Parathyroid adenoma (tissue), 2 donors: ENCODE measurements around the gene FBXL7.

Experiments used
- H2AFZ ChIP-seq: fragments of 300-600 bp; sonication (generic); one replicate; pipeline ENCODE4 v1.7.0; 2017; ENCODE audit warnings: antibody characterized with exemption, mild to moderate bottlenecking
- H3K27ac ChIP-seq: fragments of 300-600 bp; sonication (generic); one replicate; pipeline ENCODE4 v1.7.0; 2017
- H3K27me3 ChIP-seq: fragments of 300-600 bp; sonication (generic); one replicate; pipeline ENCODE4 v1.7.0; 2017; ENCODE audit warnings: low read length; ENCODE audit not compliant: control insufficient read depth, insufficient read depth
- H3K36me3 ChIP-seq: fragments of 300-600 bp; sonication (generic); one replicate; pipeline ENCODE4 v1.7.0; 2017; ENCODE audit warnings: low read length; ENCODE audit not compliant: control insufficient read depth, insufficient read depth
- H3K4me1 ChIP-seq: fragments of 300-600 bp; sonication (generic); one replicate; pipeline ENCODE4 v1.7.0; 2017; ENCODE audit warnings: control low read depth
- H3K4me2 ChIP-seq: fragments of 300-600 bp; sonication (generic); one replicate; pipeline ENCODE4 v1.7.0; 2017; ENCODE audit warnings: low read length
- H3K4me3 ChIP-seq: fragments of 300-600 bp; sonication (generic); one replicate; pipeline ENCODE4 v1.7.0; 2017; ENCODE audit warnings: low read depth, low read length
- H3K79me2 ChIP-seq: fragments of 300-600 bp; sonication (generic); one replicate; pipeline ENCODE4 v1.7.0; 2017; ENCODE audit warnings: control low read depth
- H3K9ac ChIP-seq: fragments of 300-600 bp; sonication (generic); one replicate; pipeline ENCODE4 v1.7.0; 2017; ENCODE audit warnings: mild to moderate bottlenecking
- H3K9me3 ChIP-seq: fragments of 300-600 bp; sonication (generic); one replicate; pipeline ENCODE4 v1.7.0; 2017; ENCODE audit warnings: low read length; ENCODE audit not compliant: control insufficient read depth
- CTCF ChIP-seq: fragments of 300-600 bp; sonication (generic); IDR thresholded peaks from one replicate; pipeline ENCODE4 v1.7.0; 2017; ENCODE audit warnings: antibody characterized with exemption, mild to moderate bottlenecking
- donor health status: primary hyperparathyroidism.

FBXL7 gene

GRCh38 chr5:15574128-15574527 lies 74.1 kb downstream of the FBXL7 start:
- no peak overlapping the region for H3K27ac ChIP-seq
- no peaks in the 10 kb centered on the region for H3K9me3 ChIP-seq
- no peak overlapping the region for H3K4me2 ChIP-seq
- H3K4me3 ChIP-seq, result no peak overlapping the region
- H3K27me3 ChIP-seq, result no peaks in the 10 kb centered on the region
- H3K79me2 ChIP-seq, result no peaks in the 10 kb centered on the region
- H3K36me3 ChIP-seq, result no peaks in the 10 kb centered on the region
- TF ChIP-seq CTCF, result no peak
- H3K4me1 ChIP-seq, result no peaks in the 10 kb centered on the region
- no peak overlapping the region for H2AFZ ChIP-seq
- H3K9ac ChIP-seq, result no peak overlapping the region

GRCh38 chr5:15574806-15575325 lies 74.9 kb downstream of the FBXL7 start:
- Histone ChIP-seq H3K36me3 (no peaks in the 10 kb centered on the region), H3K4me1 (no peaks in the 10 kb centered on the region), H3K9me3 (no peaks in the 10 kb centered on the region), H3K27me3 (no peaks in the 10 kb centered on the region), H3K4me3 (no peak overlapping the region), H3K9ac (no peak overlapping the region), H3K4me2 (no peak overlapping the region), H2AFZ (no peak overlapping the region), H3K79me2 (no peaks in the 10 kb centered on the region), H3K27ac (no peak overlapping the region)
- no peak for TF ChIP-seq CTCF

- H3K4me1 ChIP-seq, result no peaks in the 10 kb centered on the region
- TF ChIP-seq CTCF, result no peak
- no peak overlapping the region for H2AFZ ChIP-seq
- no peaks in the 10 kb centered on the region for H3K79me2 ChIP-seq
- H3K4me3 ChIP-seq, result no peak overlapping the region
- H3K9ac ChIP-seq, result no peak overlapping the region
- no peaks in the 10 kb centered on the region for H3K36me3 ChIP-seq
- no peaks in the 10 kb centered on the region for H3K27me3 ChIP-seq
- no peak overlapping the region for H3K4me2 ChIP-seq
- no peak overlapping the region for H3K27ac ChIP-seq
- no peaks in the 10 kb centered on the region for H3K9me3 ChIP-seq
Measured at GRCh38 chr5:15575666-15576065, 75.7 kb downstream of the FBXL7 start.

GRCh38 chr5:15577132-15577531 lies 77.2 kb downstream of the FBXL7 start:
- H3K4me1 ChIP-seq, result no peaks in the 10 kb centered on the region
- H3K9me3 ChIP-seq, result no peaks in the 10 kb centered on the region
- H3K27me3 ChIP-seq, result no peaks in the 10 kb centered on the region
- H3K4me2 ChIP-seq, result no peak overlapping the region
- H3K27ac ChIP-seq, result no peak overlapping the region
- H3K9ac ChIP-seq, result no peak overlapping the region
- no peaks in the 10 kb centered on the region for H3K36me3 ChIP-seq
- H2AFZ ChIP-seq, result no peak overlapping the region
- no peaks in the 10 kb centered on the region for H3K79me2 ChIP-seq
- no peak for TF ChIP-seq CTCF
- H3K4me3 ChIP-seq, result no peak overlapping the region

- Histone ChIP-seq H3K9ac (no peak overlapping the region), H3K36me3 (no peaks in the 10 kb centered on the region), H3K4me1 (no peaks in the 10 kb centered on the region), H3K9me3 (no peaks in the 10 kb centered on the region), H3K27me3 (no peaks in the 10 kb centered on the region), H3K4me2 (no peak overlapping the region), H3K27ac (no peak overlapping the region), H2AFZ (no peak overlapping the region), H3K4me3 (no peak overlapping the region), H3K79me2 (no peaks in the 10 kb centered on the region)
- no peak for TF ChIP-seq CTCF
Measured at GRCh38 chr5:15577831-15578230, 77.9 kb downstream of the FBXL7 start.
